Measurements from ENCODE around the gene RNF148.

The RNF148 gene, protein sequence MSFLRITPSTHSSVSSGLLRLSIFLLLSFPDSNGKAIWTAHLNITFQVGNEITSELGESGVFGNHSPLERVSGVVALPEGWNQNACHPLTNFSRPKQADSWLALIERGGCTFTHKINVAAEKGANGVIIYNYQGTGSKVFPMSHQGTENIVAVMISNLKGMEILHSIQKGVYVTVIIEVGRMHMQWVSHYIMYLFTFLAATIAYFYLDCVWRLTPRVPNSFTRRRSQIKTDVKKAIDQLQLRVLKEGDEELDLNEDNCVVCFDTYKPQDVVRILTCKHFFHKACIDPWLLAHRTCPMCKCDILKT

GRCh38 chr7:122702872-122703510, at the start of gene RNF148:
TSS of gene RNF148 (minus strand) at chr7:122702922. CDS start at chr7:122702750, 172 bp downstream.
- DNase-seq (ENCODE audit: low read depth, low spot score) = no peak

DNA sequence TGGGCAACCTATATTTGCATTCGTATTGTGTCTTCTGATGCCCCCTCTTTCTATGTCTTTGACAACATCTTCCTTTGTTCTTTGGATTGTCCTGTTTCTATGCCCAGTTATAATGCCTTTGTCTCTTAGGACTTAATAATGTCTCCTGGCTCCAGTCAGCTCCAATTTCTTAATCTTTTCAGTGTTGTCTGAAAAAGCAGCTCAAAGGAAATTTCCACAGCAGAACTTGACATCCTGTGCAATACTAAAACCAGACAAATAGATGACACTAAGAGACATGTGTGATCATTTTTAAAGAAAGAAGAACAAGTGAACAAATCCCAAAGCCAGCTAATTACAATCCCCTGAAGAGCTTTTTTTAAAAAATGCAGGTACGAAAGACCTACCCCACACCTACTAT, 47.7 kb upstream of the RNF148 start:
- no peak for DNase-seq (ENCODE audit: low read depth, low spot score)

DNA sequence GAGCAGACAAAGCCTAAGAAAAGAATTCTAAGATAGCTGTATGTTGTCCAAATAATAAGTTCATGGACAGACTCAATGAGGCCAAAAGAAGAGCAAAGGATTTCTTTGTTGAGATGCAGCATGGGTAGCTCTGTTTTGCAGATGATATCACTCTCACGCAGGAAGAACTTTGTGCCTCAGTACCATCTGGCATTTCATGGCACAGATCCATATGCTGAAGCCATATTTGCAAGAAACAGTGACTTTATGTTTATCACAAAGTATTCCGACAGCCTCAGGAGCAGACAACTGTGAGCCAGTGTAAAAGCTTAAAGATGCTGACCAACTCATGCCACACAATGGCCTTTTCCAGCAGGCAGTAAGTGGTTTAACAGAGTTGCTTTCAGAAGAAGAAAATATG, 45.5 kb upstream of the RNF148 start:
- DNase-seq (ENCODE audit: low read depth, low spot score) = no peak

DNA sequence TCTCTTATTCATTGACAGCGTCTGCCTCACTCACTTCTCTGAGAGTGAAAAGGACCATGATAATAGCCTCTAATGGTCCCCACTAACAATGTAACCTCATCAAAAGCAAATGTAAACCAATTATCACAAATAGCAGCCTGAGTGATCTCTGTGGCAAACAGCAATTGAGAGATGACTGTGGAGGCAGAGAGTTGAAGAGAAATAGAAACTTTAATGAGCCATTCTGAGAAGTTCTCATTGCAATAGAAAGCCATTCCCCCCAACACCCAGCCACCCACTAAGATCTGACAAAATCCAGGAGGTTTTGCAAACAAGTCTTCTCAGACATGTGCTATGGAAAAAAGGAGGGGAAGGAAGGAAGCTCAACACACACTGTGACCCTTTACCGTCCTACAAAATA, 44.2 kb upstream of the RNF148 start:
- DNase-seq (ENCODE audit: low read depth, low spot score) = no peak

GRCh38 chr7:122743211-122743610, 40.5 kb upstream of the RNF148 start:
- no peak for DNase-seq (ENCODE audit: low read depth, low spot score)

DNA sequence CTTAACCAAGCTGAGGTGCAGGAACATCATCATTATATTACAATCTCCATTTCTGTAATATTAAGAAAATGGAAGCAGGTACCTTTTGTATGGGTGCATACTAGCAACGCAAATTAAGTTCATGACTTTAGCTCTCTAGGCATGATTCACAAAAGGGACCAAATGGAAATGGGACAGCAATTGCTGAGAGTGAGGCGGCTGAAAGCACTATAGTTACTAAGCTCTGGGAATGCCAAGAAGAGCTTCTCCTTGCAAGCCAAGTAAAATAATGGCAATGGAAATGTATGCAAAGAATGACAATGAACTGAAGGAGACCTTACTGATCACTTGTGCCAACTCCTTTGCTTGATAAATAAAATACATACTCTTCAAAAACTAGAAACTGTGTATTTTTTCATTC, 36.2 kb upstream of the RNF148 start:
- no peak for DNase-seq (ENCODE audit: low read depth, low spot score)

DNA sequence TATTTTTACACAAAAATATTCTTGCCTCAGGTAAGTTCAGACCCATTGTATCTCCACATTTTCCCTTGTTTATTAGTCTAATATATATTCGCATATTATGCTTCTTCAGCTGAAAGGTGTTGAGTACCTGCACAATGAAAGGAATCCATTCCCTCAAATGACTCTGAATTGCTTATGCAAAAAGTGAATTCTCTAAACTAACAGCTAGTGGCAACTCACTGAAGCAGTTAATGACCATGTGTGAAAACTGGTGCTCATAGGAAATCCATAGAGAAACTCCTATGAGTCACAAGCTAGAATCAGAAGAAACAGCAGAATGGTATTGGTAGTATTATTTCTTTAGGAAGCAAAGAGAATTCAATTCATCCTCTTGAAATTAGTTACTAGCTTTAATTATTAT, 33.5 kb upstream of the RNF148 start:
- no peak for DNase-seq (ENCODE audit: low read depth, low spot score)

GRCh38 chr7:122727759-122728158, 25.0 kb upstream of the RNF148 start:
- DNase-seq (ENCODE audit: low read depth, low spot score) = no peak

GRCh38 chr7:122727354-122727753, 24.6 kb upstream of the RNF148 start:
- DNase-seq (ENCODE audit: low read depth, low spot score) = no peak

DNA sequence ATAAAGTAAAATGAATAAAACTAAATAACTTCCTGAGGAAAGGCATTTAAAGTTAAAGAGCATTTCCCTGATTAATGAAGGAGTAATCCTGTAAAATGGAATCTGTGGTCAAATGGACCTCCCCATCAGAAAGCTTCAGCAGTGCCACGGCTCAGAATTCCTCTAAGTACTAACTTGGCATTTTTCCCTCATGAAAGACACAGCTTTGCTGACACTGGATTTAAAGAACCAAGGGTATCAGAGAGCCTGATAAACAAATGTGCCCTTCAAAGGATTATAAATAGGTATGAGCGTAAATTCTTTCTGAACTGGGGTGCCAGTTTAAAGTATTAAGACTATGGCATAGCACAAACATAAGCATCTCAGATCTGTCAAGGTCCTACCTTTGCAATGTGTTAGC, 24.2 kb upstream of the RNF148 start:
- no peak for DNase-seq (ENCODE audit: low read depth, low spot score)

GRCh38 chr7:122724366-122724765, 21.6 kb upstream of the RNF148 start:
- no peak for DNase-seq (ENCODE audit: low read depth, low spot score)

GRCh38 chr7:122719010-122719578, 16.4 kb upstream of the RNF148 start:
- no peak for DNase-seq (ENCODE audit: low read depth, low spot score)

DNA sequence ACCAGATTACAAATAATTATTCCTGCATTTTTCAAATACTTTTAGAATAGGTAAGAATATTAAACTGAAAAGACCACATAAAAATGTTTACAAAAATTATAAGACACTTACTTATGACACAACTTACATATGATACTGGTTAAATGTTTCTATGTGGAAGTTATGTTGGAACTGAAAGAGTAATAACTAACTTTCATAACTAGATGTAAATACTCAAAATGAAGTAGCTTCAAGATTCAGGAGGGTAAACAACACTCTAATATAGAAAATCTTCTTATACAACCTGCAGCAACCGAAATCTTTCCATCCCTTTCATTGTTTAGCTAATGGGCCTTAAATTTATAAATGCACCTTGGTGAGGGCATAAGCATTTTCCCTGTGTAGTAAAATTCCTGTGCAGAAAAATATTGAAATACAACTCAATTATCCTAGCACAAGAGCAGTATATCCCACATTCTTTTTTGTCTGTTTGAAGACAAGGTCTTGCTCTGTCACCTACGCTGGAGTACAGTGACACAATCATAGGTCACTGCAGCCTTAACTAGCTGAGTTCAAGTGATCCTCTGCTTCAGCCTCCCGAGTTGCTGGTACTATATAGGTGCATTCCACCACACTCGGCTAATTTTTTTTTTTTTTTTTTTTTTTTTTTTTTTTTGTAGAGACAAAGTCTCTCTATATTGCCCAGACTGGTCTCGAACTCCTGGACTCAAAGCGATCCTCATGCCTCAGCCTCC, 14.8 kb upstream of the RNF148 start:
- no peak for DNase-seq (ENCODE audit: low read depth, low spot score)

- DNase-seq (ENCODE audit: low read depth, low spot score) = no peak
Measured at GRCh38 chr7:122715183-122715582, 12.5 kb upstream of the RNF148 start.

DNA sequence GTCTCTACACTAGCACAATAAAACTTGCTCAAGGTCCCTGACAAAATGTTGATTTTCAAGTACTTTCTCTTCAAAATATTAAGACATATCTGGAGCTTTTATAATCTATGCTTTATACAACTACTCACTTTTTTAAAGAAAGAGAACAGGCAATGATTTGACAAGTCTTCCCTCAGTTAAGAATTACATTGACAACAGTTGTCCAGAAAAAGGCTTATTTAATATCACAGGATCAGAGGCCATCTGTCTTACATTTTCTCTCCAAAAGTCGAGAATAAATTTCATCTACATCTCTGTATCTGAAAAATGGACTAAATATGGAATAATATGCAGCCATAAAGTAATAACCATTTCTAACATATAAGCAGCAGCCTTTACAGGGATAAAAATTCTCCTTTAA, 8.2 kb upstream of the RNF148 start:
- no peak for DNase-seq (ENCODE audit: low read depth, low spot score)

DNA sequence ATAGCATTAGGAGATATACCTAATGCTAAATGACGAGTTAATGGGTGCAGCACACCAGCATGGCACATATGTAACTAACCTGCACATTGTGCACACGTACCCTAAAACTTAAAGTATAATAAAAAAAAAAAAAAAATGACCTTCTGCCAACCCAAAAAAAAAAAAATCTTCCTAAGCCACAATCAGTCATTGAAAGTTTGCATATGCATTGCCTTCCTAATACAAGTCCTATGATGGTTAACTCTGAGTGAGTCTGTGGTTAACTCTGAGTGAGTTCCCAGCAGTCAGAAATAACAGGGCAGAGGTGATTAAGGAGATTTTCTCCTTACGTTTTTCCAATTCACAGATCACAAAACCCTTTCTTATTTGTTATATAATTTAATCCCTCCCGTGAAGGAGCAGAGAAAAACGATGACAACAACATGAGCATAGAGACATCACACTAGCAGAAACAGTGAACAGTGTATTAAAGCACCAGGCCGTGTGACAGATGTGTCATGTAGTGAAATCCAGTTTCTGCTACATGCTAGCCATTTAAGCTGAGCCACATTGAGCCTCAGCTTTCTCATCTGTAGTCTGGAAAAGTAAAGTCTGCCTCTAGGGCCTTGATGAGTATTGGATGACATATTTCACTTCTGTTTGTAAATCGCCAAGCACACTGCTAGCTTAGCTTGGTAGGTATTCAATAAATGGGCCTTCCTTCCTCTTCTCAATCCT, 7.4 kb upstream of the RNF148 start:
- DNase-seq (ENCODE audit: low read depth, low spot score) = no peak

GRCh38 chr7:122706836-122707235, 4.1 kb upstream of the RNF148 start:
- DNase-seq (ENCODE audit: low read depth, low spot score) = no peak

DNA sequence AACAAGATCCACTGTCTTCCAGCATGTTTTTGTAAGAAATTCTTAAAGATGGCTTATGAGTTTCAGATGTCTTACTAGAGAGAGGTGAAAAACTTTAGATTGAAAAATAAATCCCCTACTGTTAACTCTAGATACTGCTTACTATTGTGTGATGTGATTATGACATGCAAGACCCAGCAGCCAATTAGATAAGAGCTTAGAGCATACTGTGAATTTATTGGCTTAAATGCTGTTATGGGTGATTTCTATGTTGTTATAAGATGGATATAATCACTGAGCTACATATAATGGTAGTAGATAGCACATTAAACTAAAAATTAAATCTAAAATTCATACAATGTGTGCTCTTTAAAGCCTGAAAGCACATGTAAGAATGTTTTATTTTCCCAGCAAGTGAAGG, 3.7 kb downstream of the RNF148 start, which contains the start of gene RNF133:
TSS of gene RNF133 (minus strand) at position 101 of the 400 bp plus-strand sequence. CDS start 199 bp downstream, outside the sequence.
- DNase-seq (ENCODE audit: low read depth, low spot score) = no peak

DNA sequence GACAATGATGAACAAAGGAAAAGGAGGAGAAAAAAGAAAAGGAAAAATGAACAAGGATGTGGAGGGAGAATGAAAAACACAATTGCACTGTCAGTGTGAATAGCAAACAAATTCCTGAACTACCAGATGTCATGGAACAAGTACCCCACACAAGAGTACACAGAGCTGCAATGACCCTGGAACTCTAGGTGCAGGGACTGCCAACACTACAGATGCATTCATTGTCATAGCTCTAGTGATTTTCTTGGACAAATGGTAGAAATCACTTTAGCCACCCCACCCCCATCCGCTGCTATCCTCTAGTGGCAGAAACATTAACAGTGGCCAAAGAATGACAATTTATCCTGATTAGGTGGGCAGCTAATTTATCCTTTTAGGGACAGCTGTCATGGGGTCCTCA, 6.9 kb downstream of the RNF148 start:
- no peak for DNase-seq (ENCODE audit: low read depth, low spot score)

DNA sequence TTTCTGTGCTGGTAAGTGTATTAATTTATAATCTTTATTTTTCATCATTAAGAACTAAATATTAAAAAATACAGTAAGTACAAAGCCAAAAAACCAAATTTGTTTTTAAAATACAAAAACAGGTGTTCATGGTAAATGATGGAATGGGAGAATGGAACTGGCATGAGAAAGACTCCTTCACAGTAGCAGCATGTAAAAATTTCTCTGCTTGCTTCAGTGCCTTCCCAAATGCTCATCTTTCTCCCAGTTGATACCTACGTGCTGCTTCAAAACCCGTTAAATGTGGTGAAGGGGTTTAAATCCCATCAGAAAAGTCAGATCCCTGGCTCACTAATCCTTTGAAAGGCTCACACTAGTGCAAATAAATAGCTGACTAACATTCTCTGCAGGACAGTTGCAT, 8.0 kb downstream of the RNF148 start:
- no peak for DNase-seq (ENCODE audit: low read depth, low spot score)

GRCh38 chr7:122692769-122693309, 9.9 kb downstream of the RNF148 start:
- DNase-seq (ENCODE audit: low read depth, low spot score) = no peak

Data from brain pericyte (primary cell).